ENCODE results near the gene PHLPP2. TPM values are rescaled to one million over a fixed set of nuclear protein-coding genes. Genes with fewer than 3 reads are reported as not detected.
"Not testable (repeated sequence)": the region's sequence is repeated elsewhere in the genome, so short reads cannot be mapped to it uniquely, and the experiment has no call there.

Gene PHLPP2
- total and polyA plus RNA-seq, 8 donors = 6.1 to 8.5 (median 7.0) TPM

DNA sequence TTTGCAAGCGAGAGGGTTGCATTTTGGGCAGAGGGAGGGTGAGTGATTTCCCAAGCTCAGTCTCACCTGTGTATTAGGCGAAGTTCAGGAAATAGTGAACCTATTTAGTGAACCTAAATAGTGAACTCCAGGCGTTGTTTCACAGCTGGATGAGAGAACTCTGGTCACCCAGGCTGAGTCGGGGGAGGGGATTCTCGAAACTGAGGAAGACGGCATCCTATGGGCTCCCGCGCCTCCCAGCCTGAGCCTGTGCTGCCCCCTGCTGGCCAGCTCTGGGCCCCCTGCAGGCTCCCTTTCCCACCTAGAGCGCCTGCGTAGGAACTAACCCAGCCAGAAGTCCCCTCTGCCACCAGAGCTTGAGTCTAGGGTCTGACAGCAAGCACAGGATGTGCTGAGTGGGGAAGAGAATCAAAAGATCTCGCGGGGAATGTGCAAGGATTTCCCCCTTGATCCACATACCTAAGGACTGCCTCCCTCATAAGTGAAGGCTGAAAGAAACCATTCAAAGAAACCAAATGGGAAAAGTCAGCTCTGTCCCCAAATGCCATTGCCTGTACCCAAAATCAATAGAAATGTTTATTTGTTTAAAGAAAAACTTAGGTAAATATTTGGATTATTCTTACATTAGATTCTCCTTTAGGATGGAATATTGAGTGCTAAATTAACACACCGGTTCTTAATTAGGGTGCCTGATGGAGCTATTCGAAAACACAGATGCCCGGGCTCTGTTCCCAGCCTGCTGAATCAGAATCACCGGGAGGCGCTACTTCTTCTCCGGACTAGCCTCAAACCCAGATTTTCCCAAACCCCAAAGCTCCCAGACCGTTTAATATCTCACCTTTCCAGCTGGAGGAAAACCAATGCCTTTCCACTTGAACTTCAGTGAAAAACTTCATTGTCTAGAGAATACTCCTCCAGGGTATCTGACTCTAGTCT, 113.3 kb downstream of the PHLPP2 start:
- H3K27ac ChIP-seq = no peak overlapping the region
- peak; percentile 99 for ATAC-seq
- H3K36me3 ChIP-seq = no peaks in the 10 kb centered on the region
- no peaks in the 10 kb centered on the region for H3K4me1 ChIP-seq
- DNase-seq = peak; percentile 34 to 92 (median 66)
- H3K27me3 ChIP-seq = peaks cover 0 to 22% of the 10 kb centered on the region in 2 donors
- H3K4me3 ChIP-seq = no peak overlapping the region
- peak; percentile 89 to 93 for TF ChIP-seq CTCF (IDR thresholded peaks at IDR 0.05)
- no peaks in the 10 kb centered on the region for H3K9me3 ChIP-seq
- intact Hi-C loops (cut with DNase I) = loop anchor here in 1 of 2 donors (10.0 kb wide), 1 partner anchor 196 kb away; no protein-coding TSS in a partner anchor

GRCh38 chr16:71610447-71610846, 114.1 kb downstream of the PHLPP2 start:
- TF ChIP-seq CTCF (IDR thresholded peaks at IDR 0.05) = no peak
- no peaks in the 10 kb centered on the region for H3K4me1 ChIP-seq
- no peak overlapping the region for H3K27ac ChIP-seq
- H3K36me3 ChIP-seq = no peaks in the 10 kb centered on the region
- no peak overlapping the region for H3K4me3 ChIP-seq
- DNase-seq = no peak
- no peak for ATAC-seq
- peaks cover 0 to 22% of the 10 kb centered on the region in 2 donors for H3K27me3 ChIP-seq
- no peaks in the 10 kb centered on the region for H3K9me3 ChIP-seq
- intact Hi-C loops (cut with DNase I) = loop anchor here in 1 of 2 donors (10.0 kb wide), 1 partner anchor 196 kb away; no protein-coding TSS in a partner anchor

GRCh38 chr16:71609066-71609465, 115.4 kb downstream of the PHLPP2 start:
- intact Hi-C loops (cut with DNase I) = no loop called here
- no peak for DNase-seq
- Histone ChIP-seq H3K4me1 (no peaks in the 10 kb centered on the region), H3K4me3 (no peak overlapping the region), H3K27ac (no peak overlapping the region), H3K27me3 (peaks cover 0 to 22% of the 10 kb centered on the region in 2 donors), H3K9me3 (no peaks in the 10 kb centered on the region), H3K36me3 (no peaks in the 10 kb centered on the region)
- no peak for TF ChIP-seq CTCF (IDR thresholded peaks at IDR 0.05)
- no peak for ATAC-seq

DNA sequence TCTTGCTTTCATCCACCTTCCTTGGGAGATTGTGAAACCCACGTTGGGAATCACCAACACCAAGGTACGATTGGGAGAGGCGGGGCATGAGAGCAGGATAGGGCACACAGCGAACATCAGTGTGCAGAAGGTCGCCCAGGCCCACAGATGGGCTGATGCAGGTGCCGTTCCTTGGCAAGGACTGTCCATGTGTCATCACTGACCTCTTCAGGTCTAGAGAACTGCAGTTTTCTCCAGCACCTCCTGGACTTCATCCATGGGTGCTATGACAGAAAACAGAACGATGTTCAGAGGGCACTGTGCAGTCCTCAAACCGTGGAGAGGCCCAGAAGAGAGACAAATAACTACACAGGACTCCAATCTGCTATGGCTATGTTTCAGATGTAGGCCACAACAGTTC, 123.7 kb downstream of the PHLPP2 start:
- intact Hi-C loops (cut with DNase I) = no loop called here

GRCh38 chr16:71598426-71598825, 126.1 kb downstream of the PHLPP2 start:
- H3K27ac ChIP-seq; H3K36me3 ChIP-seq; H3K9me3 ChIP-seq; ATAC-seq; H3K27me3 ChIP-seq; intact Hi-C loops (cut with DNase I); H3K4me3 ChIP-seq; DNase-seq; H3K4me1 ChIP-seq: not testable (repeated sequence)

More for the DNA sequence above, 123.7 kb downstream of the PHLPP2 start:
- no peaks in the 10 kb centered on the region for H3K36me3 ChIP-seq
- no peak for ATAC-seq
- H3K4me3 ChIP-seq = no peak overlapping the region
- H3K4me1 ChIP-seq = no peaks in the 10 kb centered on the region
- no peaks in the 10 kb centered on the region for H3K27me3 ChIP-seq
- H3K27ac ChIP-seq = no peak overlapping the region
- TF ChIP-seq CTCF (IDR thresholded peaks at IDR 0.05) = no peak
- peaks cover 0 to 3% of the 10 kb centered on the region in 2 donors for H3K9me3 ChIP-seq
- DNase-seq = no peak

- H3K4me1 ChIP-seq; DNase-seq; H3K27ac ChIP-seq; intact Hi-C loops (cut with DNase I); H3K27me3 ChIP-seq; H3K36me3 ChIP-seq; H3K4me3 ChIP-seq; H3K9me3 ChIP-seq: not testable (repeated sequence)
- peak; percentile 79 for ATAC-seq
These were observed 129.1 kb downstream of the PHLPP2 start for GRCh38 chr16:71595340-71595826.
